Activated CD4-positive, alpha-beta T cell treated with anti-CD3 and anti-CD28 coated beads, Interleukin-2, amount 50 U/mL, for 48 hours (primary cell): Measurements from ENCODE around the gene SLC25A33.
"Not testable (repeated sequence)": the region's sequence is repeated elsewhere in the genome, so short reads cannot be mapped to it uniquely, and the experiment has no call there.

Source experiments
- DNase-seq, 2 experiments: peaks; one replicate each; pipeline ENCODE4 v3.0.0-alpha.2; 2020

The SLC25A33 gene

DNA sequence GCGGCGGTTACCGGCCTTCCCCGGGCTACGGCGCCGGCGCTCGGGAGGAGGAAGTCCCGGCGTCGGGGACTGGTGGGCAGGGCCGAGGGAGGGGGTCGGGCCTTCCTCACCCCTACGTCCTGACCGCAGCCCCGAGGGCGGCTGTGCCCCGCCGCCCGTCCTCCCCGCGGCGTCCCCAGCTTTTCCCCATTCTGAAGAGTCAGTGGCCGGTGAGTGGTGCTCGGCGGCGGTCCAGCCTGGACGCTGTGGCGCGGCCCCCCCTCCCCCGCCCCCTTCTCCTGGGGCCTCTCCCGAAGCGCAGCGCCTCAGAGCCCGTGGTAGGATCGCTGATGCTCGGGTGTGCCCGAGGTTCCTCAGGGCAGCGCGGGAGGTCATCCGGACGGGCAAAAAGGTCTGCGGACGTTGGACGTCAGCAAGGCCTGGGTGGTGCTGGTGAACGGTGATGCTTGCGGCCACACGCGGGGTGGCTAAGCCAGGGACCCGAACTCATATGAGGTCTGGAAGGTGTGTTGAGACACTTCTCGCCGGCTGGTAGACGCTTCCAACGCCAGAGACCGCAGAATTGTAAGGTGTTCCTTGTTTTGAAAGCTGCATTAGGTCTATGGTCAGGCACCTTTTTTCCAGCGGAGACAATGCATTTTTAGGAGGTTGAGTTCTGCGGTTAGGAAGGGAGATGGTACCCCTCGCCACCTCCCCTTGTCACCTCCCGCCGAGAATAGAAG is 725 bp downstream of the SLC25A33 start:
- peak; percentile 45 to 58 for DNase-seq

DNA sequence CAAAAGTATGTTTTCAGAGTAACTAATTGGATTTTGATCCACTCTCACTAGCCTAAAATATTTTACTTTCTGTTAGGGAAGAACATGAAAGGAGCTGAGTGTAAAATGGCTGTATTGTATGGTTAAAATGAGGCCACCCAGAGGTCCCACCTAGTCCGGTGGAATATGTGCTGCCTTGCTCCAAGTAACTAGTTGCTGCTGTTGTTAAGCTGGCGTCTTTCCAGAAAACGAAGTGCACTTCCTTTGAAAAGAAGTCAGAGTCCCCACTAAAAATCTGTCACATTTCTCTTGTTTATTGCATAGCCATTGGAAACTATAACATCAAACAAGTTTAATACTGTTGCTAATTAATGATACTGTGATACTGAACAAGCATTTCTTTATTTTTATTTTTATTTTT is 3.2 kb downstream of the SLC25A33 start:
- no peak for DNase-seq

DNA sequence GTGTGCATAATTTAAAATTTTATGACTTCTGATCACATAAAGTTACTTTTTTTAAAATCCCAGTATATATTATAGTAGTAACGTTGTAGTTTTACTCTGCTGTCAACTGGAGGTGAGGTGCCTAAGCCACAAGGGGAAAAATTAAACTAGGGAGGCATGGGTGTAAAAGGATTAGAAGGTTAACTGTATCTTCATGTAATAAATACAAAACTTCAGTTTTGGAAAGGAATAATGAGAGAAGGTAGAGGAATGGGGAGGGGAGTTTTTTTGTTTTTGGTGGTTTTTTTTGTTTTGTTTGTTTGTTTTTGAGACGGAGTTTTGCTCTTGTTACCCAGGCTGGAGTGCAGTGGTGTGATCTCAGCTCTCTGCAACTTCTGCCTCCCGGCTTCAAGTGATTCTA is 5.7 kb downstream of the SLC25A33 start:
- no peak for DNase-seq

DNA sequence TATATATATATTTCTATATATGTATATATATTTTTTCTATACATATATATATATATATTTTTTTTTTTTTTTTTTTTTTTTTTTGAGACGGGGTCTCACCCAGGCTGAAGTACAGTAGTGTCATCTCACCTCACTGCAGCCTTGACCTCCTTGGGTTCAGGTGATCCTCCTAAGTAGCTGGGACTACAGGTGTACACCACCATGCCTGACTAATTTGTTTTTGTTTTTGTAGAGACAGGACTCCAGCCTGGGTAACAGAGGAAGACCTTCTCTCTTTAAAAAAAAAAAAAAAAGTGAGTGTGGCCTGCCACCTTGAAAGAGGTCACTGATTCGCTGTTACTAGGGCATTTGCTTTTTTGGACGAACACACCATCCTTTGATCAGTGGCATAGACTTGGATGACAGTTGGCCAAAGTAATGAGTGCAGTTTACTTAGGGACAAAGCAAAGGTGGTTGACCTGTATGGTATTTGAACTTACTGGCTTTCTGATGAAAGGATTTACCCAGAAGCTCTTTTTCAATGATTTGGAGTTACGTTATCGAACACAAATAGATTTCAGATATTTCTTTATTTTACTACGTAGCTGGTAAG is 10.8 kb downstream of the SLC25A33 start:
- DNase-seq, result no peak

GRCh38 chr1:9551984-9552383 is 12.7 kb downstream of the SLC25A33 start:
- no peak for DNase-seq

GRCh38 chr1:9553736-9554144 is 14.5 kb downstream of the SLC25A33 start:
- no peak for DNase-seq

- DNase-seq, result no peak
These were observed 16.7 kb downstream of the SLC25A33 start for GRCh38 chr1:9555942-9556341.

DNA sequence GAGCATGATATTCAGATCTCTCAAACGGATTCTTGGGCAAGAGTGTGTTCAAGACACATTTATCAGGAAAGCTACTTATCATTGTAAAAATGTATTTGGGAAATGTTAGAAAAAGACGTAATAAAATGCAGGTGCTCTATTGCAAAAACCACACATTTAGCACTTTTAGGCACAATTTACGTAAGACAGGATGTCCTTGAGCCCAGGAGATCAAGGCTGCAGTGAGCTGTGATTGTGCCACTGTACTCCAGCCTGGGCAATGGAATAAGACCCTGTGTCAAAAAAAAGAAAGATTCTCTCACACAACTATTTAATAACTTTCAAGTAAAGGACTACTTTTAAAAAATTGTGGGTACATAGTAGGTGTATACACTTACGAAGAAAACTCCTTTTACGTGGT is 18.4 kb downstream of the SLC25A33 start:
- no peak for DNase-seq

- DNase-seq, result no peak
These were observed 19.1 kb downstream of the SLC25A33 start for GRCh38 chr1:9558271-9558945.

DNA sequence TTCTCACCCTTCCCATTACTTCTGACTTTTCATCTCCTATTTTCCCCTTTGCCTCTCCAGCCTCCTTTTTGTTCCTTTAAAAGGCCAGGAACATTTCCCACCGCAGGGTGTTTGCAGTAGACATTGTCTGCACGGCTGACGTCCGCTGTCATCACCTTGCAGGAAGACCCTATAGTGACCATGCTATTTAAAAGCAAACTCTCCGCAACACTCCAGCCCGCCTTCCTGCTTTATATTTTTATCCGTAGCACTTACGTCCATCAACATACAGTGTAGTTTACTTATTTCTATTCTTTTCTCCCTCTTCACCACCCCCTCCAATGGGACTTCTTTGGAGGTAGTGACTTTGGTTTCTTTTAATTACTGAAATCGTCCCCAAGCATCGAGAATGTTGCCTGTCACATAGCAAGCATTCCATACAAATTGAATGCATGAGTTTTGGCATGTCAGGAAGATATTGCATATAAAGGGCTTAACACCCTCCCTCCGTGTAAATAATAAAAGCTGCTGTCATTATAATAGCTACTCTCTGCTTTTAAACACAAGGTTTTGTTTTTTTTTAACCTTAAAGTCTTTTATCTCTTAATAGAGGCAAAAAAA is 19.8 kb downstream of the SLC25A33 start:
- DNase-seq, result no peak

DNA sequence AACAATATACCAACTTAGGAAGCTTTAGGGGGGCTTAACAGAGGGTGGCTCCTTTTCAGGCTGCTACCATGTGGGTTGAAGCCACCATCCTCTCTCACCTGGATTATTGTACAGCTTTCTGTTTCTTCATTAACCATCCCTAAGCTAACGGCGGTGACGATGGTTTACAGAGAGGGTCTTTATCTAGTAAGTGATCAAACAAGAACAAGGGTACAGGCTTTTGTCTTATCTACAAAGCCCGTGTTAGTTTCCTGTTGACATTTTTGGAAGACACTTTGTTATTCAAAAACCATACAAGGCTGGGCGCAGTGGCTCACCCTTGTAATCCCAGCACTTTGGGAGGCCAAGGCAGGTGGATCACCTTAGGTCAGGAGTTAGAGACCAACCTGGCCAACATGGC is 20.4 kb downstream of the SLC25A33 start:
- no peak for DNase-seq

- DNase-seq, result not testable (repeated sequence)
These were observed 20.8 kb downstream of the SLC25A33 start for GRCh38 chr1:9560090-9560489.

DNA sequence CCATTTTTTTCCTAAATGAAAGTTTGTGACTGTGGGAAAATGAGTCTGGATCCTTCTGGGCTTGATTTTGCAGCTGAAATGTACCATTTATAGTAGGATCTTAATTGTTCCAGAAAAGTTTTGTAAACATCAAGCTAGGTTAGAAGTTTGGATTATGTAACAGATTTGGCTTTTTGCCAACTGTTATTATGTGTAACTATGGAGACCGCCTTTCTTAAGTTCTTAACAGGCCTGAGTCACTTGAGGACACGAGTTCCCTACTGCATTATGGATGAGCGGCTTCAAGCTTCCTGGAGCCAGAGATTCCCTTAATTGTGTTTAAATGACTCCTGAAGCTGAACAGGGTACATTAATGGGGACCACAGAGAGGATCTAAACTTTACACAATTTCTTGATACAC is 22.2 kb downstream of the SLC25A33 start:
- DNase-seq, result no peak

DNA sequence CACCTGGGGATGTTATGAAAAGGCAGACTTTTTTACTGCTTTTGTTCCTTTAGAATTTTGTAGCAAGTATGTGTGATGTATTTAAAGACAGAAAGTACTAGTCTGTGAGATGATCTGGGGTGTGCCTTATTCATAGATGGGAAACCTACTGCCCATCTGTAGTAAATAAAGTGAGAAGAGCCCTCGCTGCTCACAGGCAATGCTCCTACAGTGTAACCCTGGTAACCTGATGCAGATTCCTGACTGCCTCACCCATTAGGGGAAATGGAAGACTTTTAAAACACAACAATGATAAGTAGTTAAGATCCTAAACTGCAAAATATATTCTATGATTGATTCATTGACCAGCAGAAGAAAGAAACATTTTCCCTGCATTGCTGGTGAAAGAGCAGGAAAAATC is 30.0 kb downstream of the SLC25A33 start:
- DNase-seq, result no peak

DNA sequence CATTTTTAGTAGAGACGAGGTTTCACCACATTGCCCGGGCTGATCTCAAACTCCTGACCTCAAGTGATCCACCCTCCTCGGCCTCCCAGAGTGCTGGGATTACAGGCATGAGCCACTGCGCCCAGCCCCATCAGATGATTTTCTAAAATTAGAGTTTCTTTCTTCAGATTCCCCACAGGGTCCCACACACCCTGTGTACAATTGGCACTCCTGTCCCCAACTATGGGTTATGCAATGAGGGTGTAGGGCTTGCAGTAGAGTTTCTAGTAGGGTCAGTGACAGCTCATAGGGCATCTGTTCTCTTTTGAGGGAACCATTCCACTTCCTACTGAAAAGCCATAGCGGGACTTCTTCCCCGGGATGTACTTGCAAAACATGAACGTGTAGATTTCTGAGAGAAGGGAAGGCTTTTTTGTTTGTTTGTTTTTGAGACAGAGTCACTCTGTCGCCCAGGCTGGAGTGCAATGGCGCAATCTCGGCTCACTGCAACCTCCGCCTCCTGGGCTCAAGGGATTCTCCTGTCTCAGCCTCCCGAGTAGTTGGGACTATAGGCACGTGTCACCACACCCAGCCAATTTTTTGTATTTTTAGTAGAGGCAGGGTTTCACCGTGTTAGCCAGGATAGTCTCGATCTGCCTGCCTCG is 31.7 kb downstream of the SLC25A33 start:
- DNase-seq, result not testable (repeated sequence)

DNA sequence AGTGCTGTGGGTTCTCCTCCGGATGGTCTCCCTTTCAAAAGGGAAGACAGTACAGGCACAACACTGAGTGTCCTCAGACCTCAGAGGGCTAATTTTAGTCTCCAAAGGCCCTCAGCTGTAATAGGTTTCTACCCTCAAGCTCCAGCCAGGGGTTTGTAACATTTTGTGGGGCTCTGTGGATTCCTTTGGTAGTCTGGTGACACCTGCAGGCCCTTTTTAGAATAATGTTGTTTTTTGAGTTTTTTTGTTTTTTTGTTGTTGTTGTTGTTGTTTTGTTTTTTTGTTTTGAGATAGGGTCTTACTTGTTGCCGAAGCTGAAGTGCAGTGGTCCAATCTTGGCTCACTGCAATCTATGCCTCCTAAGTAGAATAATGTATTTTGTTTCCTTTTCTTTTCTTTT is 34.5 kb downstream of the SLC25A33 start:
- no peak for DNase-seq

GRCh38 chr1:9575486-9575885 is 36.2 kb downstream of the SLC25A33 start:
- no peak for DNase-seq

- no peak for DNase-seq
These were observed 37.6 kb downstream of the SLC25A33 start for GRCh38 chr1:9576903-9577302.

GRCh38 chr1:9577423-9577822 is 38.2 kb downstream of the SLC25A33 start:
- no peak for DNase-seq

DNA sequence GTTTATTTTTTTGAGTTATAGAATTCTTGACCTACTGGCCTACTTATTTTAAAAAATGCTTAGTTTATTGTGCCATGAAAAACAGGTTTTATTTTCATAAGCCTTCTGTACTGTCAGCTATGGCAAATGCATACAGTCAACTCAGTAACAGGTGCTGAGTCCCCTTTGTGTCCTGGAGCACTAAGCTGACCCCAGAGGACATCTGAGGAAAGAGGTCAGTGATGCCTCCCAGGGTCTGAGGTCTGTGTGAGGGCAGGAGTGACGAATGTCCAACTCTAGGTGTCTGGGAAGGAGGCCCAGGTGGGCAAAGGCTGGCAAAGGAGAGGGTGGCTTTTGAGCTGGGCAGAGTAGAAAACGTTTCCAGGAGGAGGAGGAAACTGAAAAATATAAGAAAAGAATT is 41.7 kb downstream of the SLC25A33 start:
- no peak for DNase-seq

- DNase-seq, result no peak
These were observed 47.0 kb downstream of the SLC25A33 start for GRCh38 chr1:9586147-9586766.

- DNase-seq, result peak; percentile 94
These were observed 49.4 kb downstream of the SLC25A33 start, which contains the start of gene TMEM201 for GRCh38 chr1:9588551-9589143. TMEM201 (plus strand) TSS chr1:9588911; CDS start chr1:9588931, 20 bp downstream.
